HepG2 (cell line): ENCODE data around the gene IDH3G. TPM values are rescaled to one million over a fixed set of nuclear protein-coding genes. Genes with fewer than 3 reads are reported as not detected.

Experiments used
- ATAC-seq: fragments of 200-7000 bp; cut with Tn5 transposase; 3 replicates; pipeline ENCODE4 v1.9.1; 2020; ENCODE audit warnings: mild to moderate bottlenecking, moderate library complexity
- BruUV-seq: library from RNA; stranded (reverse); fragments of 400-500 nt; replicated peaks from 2 replicates; lab custom pipeline; 2021; lab: Mats Ljungman, UMichigan
- CTCF ChIA-PET: fragments of 300-600 bp; formaldehyde crosslinking; extraction: SDS; loops from one replicate; lab custom pipeline; 2021; ENCODE audit warnings: low total read pairs, inconsistent platforms, low intra/inter-chr PET ratio; lab: Yijun Ruan, JAX
- POLR2A ChIA-PET: fragments of 350-600 bp; sonication (Branson Sonifier 250); formaldehyde crosslinking; loops from one replicate; lab custom pipeline; 2020; ENCODE audit warnings: antibody characterized with exemption, inconsistent platforms; lab: Yijun Ruan, JAX
- DNase-seq: peaks from one replicate; pipeline ENCODE4 v3.0.0-alpha.2; 2015; ENCODE audit warnings: low spot score
- FAIRE-seq: peaks from 3 replicates; lab custom pipeline; 2011; peaks lifted over from hg19 to GRCh38; lab: Jason Lieb, UNC
- H2AFZ ChIP-seq: one replicate; pipeline ENCODE4 v1.6.1; 2011; ENCODE audit warnings: low read length, inconsistent platforms
- H3K27ac ChIP-seq: fragments of 300-600 bp; 3 replicates; pipeline ENCODE4 v1.8.0; 2011; ENCODE audit warnings: mixed run types, mild to moderate bottlenecking, mixed read lengths, low read length, inconsistent platforms; ENCODE audit not compliant: insufficient read depth; ENCODE audit errors: extremely low read length
- H3K27me3 ChIP-seq, 2 experiments: fragments of 200-600 bp in 1 of 2; 2 replicates in 1 of 2; 3 replicates in 1 of 2; pipeline versions ENCODE4 v1.6.0 to v1.8.0; 2011; ENCODE audit warnings: low read length in 2 of 2, mild to moderate bottlenecking in 2 of 2, moderate library complexity in 2 of 2, inconsistent platforms in 1 of 2; ENCODE audit not compliant: insufficient read depth in 2 of 2, control insufficient read depth in 1 of 2
- H3K36me3 ChIP-seq, 2 experiments: fragments of 200-600 bp in 1 of 2; replicated peaks in 1 of 2; 2 replicates in 1 of 2; 3 replicates in 1 of 2; pipeline versions ENCODE4 v1.5.1 to v1.8.0; 2011; ENCODE audit warnings: low read length in 2 of 2, inconsistent platforms in 1 of 2; ENCODE audit not compliant: insufficient read depth in 2 of 2, control insufficient read depth in 1 of 2
- H3K4me1 ChIP-seq: 2 replicates; pipeline ENCODE4 v1.5.1; 2012; ENCODE audit warnings: low read length, inconsistent platforms; ENCODE audit not compliant: insufficient read depth
- H3K4me2 ChIP-seq: 2 replicates; pipeline ENCODE4 v1.6.0; 2011; ENCODE audit warnings: low read depth, low read length, inconsistent platforms
- H3K4me3 ChIP-seq, 3 experiments: fragments of 200-600 bp in 1 of 3; sonication (generic), shearing (Covaris generic) in 1 of 3; replicated peaks in 1 of 3; 2 replicates each; pipeline ENCODE4 v1.5.1; 2011 to 2016; ENCODE audit warnings: low read length in 3 of 3, inconsistent platforms in 2 of 3, low read depth in 2 of 3, mild to moderate bottlenecking in 2 of 3, control low read depth in 1 of 3, mixed read lengths in 1 of 3; ENCODE audit not compliant: insufficient read depth in 1 of 3
- H3K79me2 ChIP-seq: one replicate; pipeline ENCODE4 v1.6.1; 2011; ENCODE audit warnings: low read length, inconsistent platforms; ENCODE audit not compliant: insufficient read depth
- H3K9ac ChIP-seq: 2 replicates; pipeline ENCODE4 v1.6.0; 2011; ENCODE audit warnings: mild to moderate bottlenecking, low read depth, low read length, inconsistent platforms; ENCODE audit not compliant: insufficient read depth
- H3K9me3 ChIP-seq: 2 replicates; pipeline ENCODE4 v1.5.1; 2012; ENCODE audit warnings: mild to moderate bottlenecking, low read length
- H4K20me1 ChIP-seq: 2 replicates; pipeline ENCODE4 v1.6.0; 2011; ENCODE audit warnings: inconsistent platforms, mild to moderate bottlenecking, low read length, moderate library complexity; ENCODE audit not compliant: insufficient read depth
- CBX5 ChIP-seq: sonication (generic); formaldehyde crosslinking; IDR thresholded peaks from 2 replicates; pipeline ENCODE4 v1.4.0; 2020; ENCODE audit warnings: missing genetic modification reagents, borderline replicate concordance
- CREB1 ChIP-seq, 2 experiments: fragments of 450-650 bp in 1 of 2; IDR thresholded peaks; 2 replicates each; pipeline ENCODE4 v1.6.1; 2016 to 2017; ENCODE audit warnings: control low read depth in 1 of 2, mild to moderate bottlenecking in 1 of 2, missing compliant biosample characterization in 1 of 2, missing genetic modification characterization in 1 of 2
- MTF2 ChIP-seq: sonication (generic); formaldehyde crosslinking; IDR thresholded peaks from 2 replicates; pipeline ENCODE4 v1.5.0; 2020; ENCODE audit warnings: missing genetic modification reagents, borderline replicate concordance
- NFIB ChIP-seq: sonication (generic); formaldehyde crosslinking; IDR thresholded peaks from 2 replicates; pipeline ENCODE4 v1.9.0; 2021; ENCODE audit warnings: missing genetic modification reagents, mild to moderate bottlenecking, borderline replicate concordance
- PHB2 ChIP-seq: fragments of 450-650 bp; IDR thresholded peaks from 2 replicates; pipeline ENCODE4 v1.6.1; 2018; ENCODE audit not compliant: partially characterized antibody
- RAD51 ChIP-seq: fragments of 450-650 bp; IDR thresholded peaks from 2 replicates; pipeline ENCODE4 v1.6.1; 2016; ENCODE audit warnings: borderline replicate concordance
- STAT5B ChIP-seq: sonication (generic); formaldehyde crosslinking; IDR thresholded peaks from 2 replicates; pipeline ENCODE4 v1.4.0; 2020; ENCODE audit warnings: missing genetic modification reagents
- TFDP1 ChIP-seq: IDR thresholded peaks from 2 replicates; pipeline ENCODE4 v1.6.1; 2016; ENCODE audit warnings: missing compliant biosample characterization, missing genetic modification reagents, borderline replicate concordance
- THAP9 ChIP-seq: sonication (generic); formaldehyde crosslinking; IDR thresholded peaks from 2 replicates; pipeline ENCODE4; 2020; ENCODE audit warnings: missing genetic modification reagents, mild to moderate bottlenecking, borderline replicate concordance
- TP53 ChIP-seq: sonication (generic); formaldehyde crosslinking; conservative IDR thresholded peaks from 2 replicates; pipeline ENCODE4 v1.4.0; 2020; ENCODE audit warnings: missing genetic modification reagents
- ZFAT ChIP-seq: sonication (generic); formaldehyde crosslinking; conservative IDR thresholded peaks from 2 replicates; pipeline ENCODE4 v1.8.1; 2023; ENCODE audit warnings: missing genetic modification reagents, inconsistent platforms
- ZNF691 ChIP-seq: sonication (generic); formaldehyde crosslinking; IDR thresholded peaks from 2 replicates; pipeline ENCODE4 v1.4.0; 2020; ENCODE audit warnings: missing genetic modification reagents, low read depth, mild to moderate bottlenecking, borderline replicate concordance
- WGBS: methylation state at CpG from one replicate; pipeline ENCODE4 v1.1.6; 2017; ENCODE audit warnings: low lambda C conversion rate; 5-methylcytosine and 5-hydroxymethylcytosine counted together
- in situ Hi-C: cut with HindIII; loops from 2 replicates; pipeline ENCODE4 v1.10.0; 2017; ENCODE audit warnings: low pct_unique_long_range_greater_than_20kb; ENCODE audit not compliant: extremely low pct_ligation_motif_present
- intact Hi-C: fragments of 100-400 bp; cut with micrococcal nuclease; formaldehyde crosslinking; loops from one replicate; pipeline ENCODE4 v1.10.0; 2022; ENCODE audit not compliant: unreplicated experiment
- polyA plus RNA-seq, 8 experiments: library from polyadenylated mRNA; depleted of rRNA in 3 of 8; stranded (reverse) in 7 of 8; unstranded in 1 of 8; fragments of >200 nt; fragmentation: Illumina TruSeq in 4 of 8; extraction: Trizol in 4 of 8; gene quantifications; 2 replicates each; pipeline versions ENCODE4 v1.2.1 to v1.2.3, GENCODE V29; 2011 to 2016; ENCODE audit warnings: low read depth in 4 of 8, missing spikeins in 1 of 8, mixed read lengths in 1 of 8; ENCODE audit not compliant: insufficient read depth in 1 of 8
- total RNA-seq, 5 experiments: library from RNA; depleted of rRNA; stranded (reverse); fragments of >200 nt; fragmentation: Illumina TruSeq; extraction: Trizol; gene quantifications; 2 replicates each; pipeline ENCODE4 v1.2.3, GENCODE V29; 2016; ENCODE audit warnings: low read depth in 1 of 5
- TF ChIP-seq, protein P1 (sequence below): sonication (generic); formaldehyde crosslinking; IDR thresholded peaks from 2 replicates; pipeline ENCODE4 v1.5.1; 2020; ENCODE audit warnings: missing genetic modification reagents, mild to moderate bottlenecking, borderline replicate concordance
- TF ChIP-seq, protein P2 (sequence below): sonication (generic); formaldehyde crosslinking; IDR thresholded peaks from 2 replicates; pipeline ENCODE4 v1.4.0; 2020; ENCODE audit warnings: mild to moderate bottlenecking, low read depth, missing genetic modification reagents
- TF ChIP-seq, protein P3 (sequence below): sonication (generic); formaldehyde crosslinking; IDR thresholded peaks from 2 replicates; pipeline ENCODE4 v1.4.0; 2020; ENCODE audit warnings: mild to moderate bottlenecking, missing genetic modification reagents

The IDH3G gene
- total and polyA plus RNA-seq, 2 of the 13 experiments (the other 11 are each of a cell fraction or from before 2014, with no cell fraction given) = 18.7 to 35.5 TPM

- BruUV-seq = no TSS peak
- CTCF ChIA-PET = no interaction called here
- in situ Hi-C loops = no loop called here
- no peak for DNase-seq
- FAIRE-seq = no peak
- Histone ChIP-seq H3K9ac (no peak overlapping the region), H3K27ac (no peak overlapping the region), H4K20me1 (no peaks in the 10 kb centered on the region), H3K4me2 (no peak overlapping the region), H3K9me3 (no peaks in the 10 kb centered on the region), H2AFZ (no peak overlapping the region), H3K79me2 (no peaks in the 10 kb centered on the region), H3K4me3 (no peak overlapping the region), H3K4me1 (no peaks in the 10 kb centered on the region), H3K27me3 (no peaks in the 10 kb centered on the region), H3K36me3 (0 out of 5 replicates have a peak, but pooled peaks cover 0 to 3% of the 10 kb centered on the region in 2 experiments)
- 100% methylated on average over 2 of the region's 16 CpGs for WGBS
- ATAC-seq = no peak
- POLR2A ChIA-PET = no interaction called here
- TF ChIP-seq CBX5 (CRISPR knock-in tag) = no peak
- TF ChIP-seq, protein P1, sequence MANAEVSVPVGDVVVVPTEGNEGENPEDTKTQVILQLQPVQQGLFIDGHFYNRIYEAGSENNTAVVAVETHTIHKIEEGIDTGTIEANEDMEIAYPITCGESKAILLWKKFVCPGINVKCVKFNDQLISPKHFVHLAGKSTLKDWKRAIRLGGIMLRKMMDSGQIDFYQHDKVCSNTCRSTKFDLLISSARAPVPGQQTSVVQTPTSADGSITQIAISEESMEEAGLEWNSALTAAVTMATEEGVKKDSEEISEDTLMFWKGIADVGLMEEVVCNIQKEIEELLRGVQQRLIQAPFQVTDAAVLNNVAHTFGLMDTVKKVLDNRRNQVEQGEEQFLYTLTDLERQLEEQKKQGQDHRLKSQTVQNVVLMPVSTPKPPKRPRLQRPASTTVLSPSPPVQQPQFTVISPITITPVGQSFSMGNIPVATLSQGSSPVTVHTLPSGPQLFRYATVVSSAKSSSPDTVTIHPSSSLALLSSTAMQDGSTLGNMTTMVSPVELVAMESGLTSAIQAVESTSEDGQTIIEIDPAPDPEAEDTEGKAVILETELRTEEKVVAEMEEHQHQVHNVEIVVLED (CRISPR knock-in tag) = no peak
- no peak for TF ChIP-seq PHB2
- no peak for TF ChIP-seq TP53 (CRISPR knock-in tag)
- no peak for TF ChIP-seq STAT5B (CRISPR knock-in tag)
- TF ChIP-seq RAD51 = no peak
- no peak for TF ChIP-seq MTF2 (CRISPR knock-in tag)
- no peak for TF ChIP-seq ZFAT (CRISPR knock-in tag)
- TF ChIP-seq NFIB = no peak
- TF ChIP-seq, protein P2, sequence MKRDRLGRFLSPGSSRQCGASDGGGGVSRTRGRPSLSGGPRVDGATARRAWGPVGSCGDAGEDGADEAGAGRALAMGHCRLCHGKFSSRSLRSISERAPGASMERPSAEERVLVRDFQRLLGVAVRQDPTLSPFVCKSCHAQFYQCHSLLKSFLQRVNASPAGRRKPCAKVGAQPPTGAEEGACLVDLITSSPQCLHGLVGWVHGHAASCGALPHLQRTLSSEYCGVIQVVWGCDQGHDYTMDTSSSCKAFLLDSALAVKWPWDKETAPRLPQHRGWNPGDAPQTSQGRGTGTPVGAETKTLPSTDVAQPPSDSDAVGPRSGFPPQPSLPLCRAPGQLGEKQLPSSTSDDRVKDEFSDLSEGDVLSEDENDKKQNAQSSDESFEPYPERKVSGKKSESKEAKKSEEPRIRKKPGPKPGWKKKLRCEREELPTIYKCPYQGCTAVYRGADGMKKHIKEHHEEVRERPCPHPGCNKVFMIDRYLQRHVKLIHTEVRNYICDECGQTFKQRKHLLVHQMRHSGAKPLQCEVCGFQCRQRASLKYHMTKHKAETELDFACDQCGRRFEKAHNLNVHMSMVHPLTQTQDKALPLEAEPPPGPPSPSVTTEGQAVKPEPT (CRISPR knock-in tag) = no peak
- TF ChIP-seq TFDP1 (CRISPR knock-in tag) = no peak
- no peak for TF ChIP-seq THAP9 (CRISPR knock-in tag)
- no peak for TF ChIP-seq ZNF691
- no peak for TF ChIP-seq CREB1 (IDR thresholded peaks at IDR 0.05)
- no peak for TF ChIP-seq CREB1 (CRISPR knock-in tag; IDR thresholded peaks at IDR 0.05)
- TF ChIP-seq, protein P3, sequence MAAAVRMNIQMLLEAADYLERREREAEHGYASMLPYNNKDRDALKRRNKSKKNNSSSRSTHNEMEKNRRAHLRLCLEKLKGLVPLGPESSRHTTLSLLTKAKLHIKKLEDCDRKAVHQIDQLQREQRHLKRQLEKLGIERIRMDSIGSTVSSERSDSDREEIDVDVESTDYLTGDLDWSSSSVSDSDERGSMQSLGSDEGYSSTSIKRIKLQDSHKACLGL (CRISPR knock-in tag) = no peak
- intact Hi-C loops = no loop called here
Measured at GRCh38 chrX:153740631-153741222, 53.4 kb downstream of the IDH3G start.
